Measurements from ENCODE around the gene PCBP3. TPM values are rescaled to one million over a fixed set of nuclear protein-coding genes. Genes with fewer than 3 reads are reported as not detected.

Gene PCBP3
- total RNA-seq, 4 donors from 2014 or later = 0.13 to 0.26 TPM; not detected in 2

DNA sequence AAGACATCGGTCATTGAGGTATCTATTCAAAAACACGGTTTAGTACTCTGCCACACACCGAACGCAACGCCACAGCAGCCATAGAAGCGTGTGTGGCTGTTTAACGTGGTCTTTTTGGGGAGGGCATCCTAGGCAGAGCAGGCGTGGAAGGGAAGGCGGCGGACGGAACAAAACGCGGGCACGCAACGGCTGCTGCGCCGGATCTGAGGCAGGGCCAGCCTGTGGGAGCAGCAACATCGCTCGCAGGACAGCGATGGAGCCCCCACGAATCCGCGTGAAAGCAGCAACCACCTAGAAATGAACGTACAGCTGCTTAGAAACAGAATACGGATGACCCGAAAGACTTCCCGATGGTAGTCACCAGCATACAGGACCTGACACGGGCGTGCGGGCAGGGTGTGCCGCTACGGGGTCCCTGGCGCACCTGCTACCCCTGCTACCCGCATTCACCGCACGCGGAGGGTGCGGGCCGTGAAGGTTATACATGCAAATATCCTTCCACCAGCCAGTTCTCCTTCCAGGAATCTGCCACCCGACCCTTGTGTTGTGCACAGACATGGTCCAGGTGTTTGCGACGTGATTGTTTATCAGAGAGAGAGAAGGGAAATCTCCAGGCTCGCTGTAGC, 223.6 kb downstream of the PCBP3 start:
- in situ Hi-C loops (cut with MboI; ENCODE audit: low sequenced_read_pairs in 4 of 4) (no loop called here), intact Hi-C loops (cut with DNase I; ENCODE audit: low total_unique reads) (no loop called here)
- H3K4me3 ChIP-seq = no peak overlapping the region
- no peaks in the 10 kb centered on the region for H3K36me3 ChIP-seq
- ATAC-seq = no peak
- H3K9me3 ChIP-seq = no peaks in the 10 kb centered on the region
- DNase-seq = no peak
- TF ChIP-seq, protein P1, sequence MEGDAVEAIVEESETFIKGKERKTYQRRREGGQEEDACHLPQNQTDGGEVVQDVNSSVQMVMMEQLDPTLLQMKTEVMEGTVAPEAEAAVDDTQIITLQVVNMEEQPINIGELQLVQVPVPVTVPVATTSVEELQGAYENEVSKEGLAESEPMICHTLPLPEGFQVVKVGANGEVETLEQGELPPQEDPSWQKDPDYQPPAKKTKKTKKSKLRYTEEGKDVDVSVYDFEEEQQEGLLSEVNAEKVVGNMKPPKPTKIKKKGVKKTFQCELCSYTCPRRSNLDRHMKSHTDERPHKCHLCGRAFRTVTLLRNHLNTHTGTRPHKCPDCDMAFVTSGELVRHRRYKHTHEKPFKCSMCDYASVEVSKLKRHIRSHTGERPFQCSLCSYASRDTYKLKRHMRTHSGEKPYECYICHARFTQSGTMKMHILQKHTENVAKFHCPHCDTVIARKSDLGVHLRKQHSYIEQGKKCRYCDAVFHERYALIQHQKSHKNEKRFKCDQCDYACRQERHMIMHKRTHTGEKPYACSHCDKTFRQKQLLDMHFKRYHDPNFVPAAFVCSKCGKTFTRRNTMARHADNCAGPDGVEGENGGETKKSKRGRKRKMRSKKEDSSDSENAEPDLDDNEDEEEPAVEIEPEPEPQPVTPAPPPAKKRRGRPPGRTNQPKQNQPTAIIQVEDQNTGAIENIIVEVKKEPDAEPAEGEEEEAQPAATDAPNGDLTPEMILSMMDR (IDR thresholded peaks at IDR 0.05 in 4 of 5, conservative IDR thresholded peaks at IDR 0.05 in 1 of 5) = no peak
- no peak for TF ChIP-seq POLR2A (IDR thresholded peaks at IDR 0.05)
- H3K4me1 ChIP-seq = no peaks in the 10 kb centered on the region
- no peak overlapping the region for H3K27ac ChIP-seq
- peaks cover 0 to 3% (median 0%) of the 10 kb centered on the region in 3 donors for H3K27me3 ChIP-seq

DNA sequence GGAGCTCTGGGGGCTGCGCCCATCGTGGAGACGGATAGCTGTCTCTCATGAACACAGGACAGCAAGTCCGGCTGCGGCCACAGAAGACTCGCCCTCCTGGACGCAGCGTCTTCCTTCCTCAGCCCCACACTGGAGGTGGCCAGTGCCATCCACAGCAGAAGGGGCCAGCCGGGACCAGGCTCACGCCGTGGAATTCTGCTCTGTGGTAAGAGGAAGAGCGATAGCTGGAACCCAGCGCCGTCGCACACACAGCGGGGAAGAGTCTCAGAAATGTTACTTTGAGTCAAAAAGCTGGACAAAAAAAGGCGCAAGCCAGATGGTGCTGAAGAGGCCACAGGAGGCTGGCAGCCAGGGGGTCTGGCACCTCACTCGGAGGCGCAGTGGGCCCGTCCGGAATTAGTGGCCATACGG, 224.2 kb downstream of the PCBP3 start:
- DNase-seq (no peak), ATAC-seq (no peak)

DNA sequence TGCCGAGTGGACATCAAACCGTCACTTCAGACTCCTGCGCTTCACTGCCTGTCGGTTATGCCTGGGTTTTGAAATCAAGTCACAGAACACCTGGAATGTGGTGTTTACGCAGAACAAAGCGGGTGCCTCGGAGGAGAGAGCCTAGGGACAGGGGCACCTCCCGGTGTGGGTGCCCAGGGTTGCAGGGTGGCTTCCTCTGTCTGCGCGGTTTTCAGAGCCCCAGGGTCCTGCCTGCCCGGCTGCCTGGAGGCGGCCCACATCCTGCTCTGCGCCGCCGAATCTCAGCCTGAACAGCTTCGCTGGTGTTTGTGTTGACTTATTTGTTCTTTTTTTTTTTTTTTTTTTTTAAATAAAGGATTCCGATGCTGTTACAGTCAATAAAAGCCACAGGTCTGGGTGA, 224.6 kb downstream of the PCBP3 start:
- in situ Hi-C loops (cut with MboI; ENCODE audit: low sequenced_read_pairs in 4 of 4) = no loop called here
- Histone ChIP-seq H3K9me3 (no peaks in the 10 kb centered on the region), H3K36me3 (no peaks in the 10 kb centered on the region), H3K4me3 (no peak overlapping the region), H3K27me3 (peaks cover 0 to 3% (median 1%) of the 10 kb centered on the region in 3 donors), H3K27ac (no peak overlapping the region), H3K4me1 (no peaks in the 10 kb centered on the region)
- intact Hi-C loops (cut with DNase I; ENCODE audit: low total_unique reads) = no loop called here
- ATAC-seq (no peak), DNase-seq (no peak)
- TF ChIP-seq POLR2A (IDR thresholded peaks at IDR 0.05) = no peak
- TF ChIP-seq, protein P1 (IDR thresholded peaks at IDR 0.05 in 4 of 5, conservative IDR thresholded peaks at IDR 0.05 in 1 of 5) = no peak

More for the DNA sequence above, 224.2 kb downstream of the PCBP3 start:
- no peaks in the 10 kb centered on the region for H3K9me3 ChIP-seq
- H3K27me3 ChIP-seq = peaks cover 0 to 3% (median 0%) of the 10 kb centered on the region in 3 donors
- no peak overlapping the region for H3K27ac ChIP-seq
- in situ Hi-C loops (cut with MboI; ENCODE audit: low sequenced_read_pairs in 4 of 4) (no loop called here), intact Hi-C loops (cut with DNase I; ENCODE audit: low total_unique reads) (no loop called here)
- no peak overlapping the region for H3K4me3 ChIP-seq
- TF ChIP-seq, protein P1 (IDR thresholded peaks at IDR 0.05 in 4 of 5, conservative IDR thresholded peaks at IDR 0.05 in 1 of 5) = no peak
- TF ChIP-seq POLR2A (IDR thresholded peaks at IDR 0.05) = no peak
- no peaks in the 10 kb centered on the region for H3K36me3 ChIP-seq
- H3K4me1 ChIP-seq = no peaks in the 10 kb centered on the region

DNA sequence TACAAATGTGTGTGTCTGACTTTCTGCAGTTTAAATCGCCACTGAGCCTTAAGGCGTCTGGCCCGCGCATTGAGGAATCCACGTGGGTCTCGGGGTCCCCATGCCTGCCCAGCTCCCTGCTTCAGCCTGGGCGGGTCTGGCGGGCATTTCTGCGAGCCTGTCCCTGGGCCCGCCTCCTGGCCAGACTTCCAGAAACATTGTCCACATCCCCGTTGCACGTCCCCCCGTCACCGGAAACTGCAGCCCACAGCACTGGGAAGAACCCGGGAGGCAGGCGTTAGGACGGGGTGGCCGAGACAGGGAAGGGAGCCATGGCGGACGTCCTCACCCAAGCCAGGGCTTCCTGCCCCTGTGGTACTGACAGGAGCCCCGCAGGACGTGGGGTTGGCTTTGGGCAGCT, 225.0 kb downstream of the PCBP3 start:
- H3K36me3 ChIP-seq = no peaks in the 10 kb centered on the region
- intact Hi-C loops (cut with DNase I; ENCODE audit: low total_unique reads) = no loop called here
- no peaks in the 10 kb centered on the region for H3K9me3 ChIP-seq
- no peak for TF ChIP-seq POLR2A (IDR thresholded peaks at IDR 0.05)
- TF ChIP-seq, protein P1 (IDR thresholded peaks at IDR 0.05 in 4 of 5, conservative IDR thresholded peaks at IDR 0.05 in 1 of 5) = no peak
- peaks cover 0 to 5% (median 3%) of the 10 kb centered on the region in 3 donors for H3K27me3 ChIP-seq
- no peak for DNase-seq
- in situ Hi-C loops (cut with MboI; ENCODE audit: low sequenced_read_pairs in 4 of 4) = no loop called here
- no peak overlapping the region for H3K4me3 ChIP-seq
- no peaks in the 10 kb centered on the region for H3K4me1 ChIP-seq
- ATAC-seq = no peak
- no peak overlapping the region for H3K27ac ChIP-seq

Data from gastrocnemius medialis (tissue), 4 donors.